ENCODE data around the gene TUBB3.

The TUBB3 gene

DNA sequence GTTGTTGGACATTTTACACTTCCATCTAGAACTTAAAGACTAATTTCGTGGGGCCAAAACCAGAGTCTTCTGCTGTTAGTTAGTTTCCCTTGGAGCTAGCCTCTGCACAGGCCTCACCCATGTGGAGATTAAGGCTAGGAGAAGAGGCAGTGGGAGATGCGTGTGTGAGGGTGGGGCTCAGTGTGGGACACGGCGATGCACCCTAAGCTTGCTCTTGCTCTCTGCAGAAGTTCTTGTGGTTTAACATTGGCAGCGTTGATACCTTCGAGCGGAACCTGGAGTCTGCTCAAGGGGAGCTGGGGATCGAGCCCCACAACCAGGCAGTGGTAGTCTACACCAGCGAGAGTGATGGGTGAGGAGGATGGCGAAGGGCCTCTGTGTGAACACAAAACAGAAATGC lies 62.1 kb downstream of the TUBB3 start:
- no peaks in the 10 kb centered on the region for H3K9me3 ChIP-seq (ENCODE audit: control insufficient read depth, insufficient read depth, low read length)
- H3K36me3 ChIP-seq (ENCODE audit: insufficient read depth, low read length), result peaks cover 10% of the 10 kb centered on the region
- H3K4me1 ChIP-seq (ENCODE audit: insufficient read depth, low read length), result no peaks in the 10 kb centered on the region
- H3K9ac ChIP-seq (ENCODE audit: low read depth, low read length), result no peak overlapping the region
